Measurements from ENCODE around the gene OAF.

OAF gene

DNA sequence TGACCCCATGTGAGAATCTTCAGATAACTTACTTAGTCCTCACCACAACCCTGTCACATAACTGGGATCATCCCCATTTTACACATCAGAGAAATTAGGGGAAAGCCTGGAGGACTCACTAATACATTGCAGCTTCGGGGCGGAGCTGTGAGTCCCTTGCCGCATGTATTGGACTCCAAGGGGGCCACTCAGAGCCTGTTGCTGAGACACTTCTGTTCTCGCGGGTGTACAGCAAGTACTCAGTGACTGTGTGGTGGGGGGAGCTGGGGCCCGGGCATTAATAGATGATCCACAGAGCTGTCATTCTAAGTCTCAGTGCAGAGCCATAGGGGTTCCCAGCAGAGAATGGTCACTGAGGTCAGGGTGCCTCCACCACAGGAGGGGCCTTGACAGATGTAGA is 13.5 kb downstream of the OAF start:
- no peak for DNase-seq

DNA sequence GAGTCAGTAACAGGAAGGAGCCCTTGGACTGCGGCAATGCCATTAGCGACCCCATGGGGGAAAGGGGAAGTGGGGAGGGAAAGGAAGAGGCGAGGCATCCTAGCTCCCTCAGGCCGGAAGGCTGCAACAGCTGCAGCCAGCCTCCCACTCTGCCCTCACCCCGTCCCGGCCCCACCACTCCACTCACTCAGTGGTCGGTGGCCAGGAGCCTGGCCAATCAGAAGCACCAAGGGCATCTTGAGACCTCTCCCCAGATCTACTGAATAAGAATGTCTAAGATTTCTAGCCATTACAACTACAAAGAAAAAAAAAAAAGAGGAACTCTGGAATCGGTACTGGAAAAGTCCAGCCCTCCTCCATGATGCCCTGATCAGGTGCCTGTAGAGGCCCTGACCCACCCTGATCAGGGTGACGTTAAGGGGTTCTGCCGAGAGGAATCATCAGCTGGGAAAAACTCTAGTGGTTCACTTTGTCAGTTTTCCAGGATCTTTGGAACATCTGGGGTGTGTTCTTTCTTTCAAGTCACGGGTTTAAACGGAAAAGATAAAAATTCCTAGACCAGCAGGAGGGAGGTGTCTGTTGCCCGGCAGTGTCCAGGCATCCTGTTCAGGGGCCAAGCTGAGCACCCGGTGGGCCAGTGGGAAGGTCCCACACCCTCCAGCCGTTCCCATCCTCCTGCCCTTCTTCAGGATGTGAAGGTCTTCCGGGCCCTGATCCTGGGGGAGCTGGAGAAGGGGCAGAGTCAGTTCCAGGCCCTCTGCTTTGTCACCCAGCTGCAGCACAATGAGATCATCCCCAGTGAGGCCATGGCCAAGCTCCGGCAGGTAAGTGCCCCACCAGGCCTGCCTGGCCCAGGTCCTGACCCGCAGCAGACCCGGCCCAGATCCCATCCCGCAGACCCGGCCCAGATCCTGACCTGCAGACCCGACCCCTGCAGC is 14.4 kb downstream of the OAF start:
- DNase-seq: peak; percentile 52

DNA sequence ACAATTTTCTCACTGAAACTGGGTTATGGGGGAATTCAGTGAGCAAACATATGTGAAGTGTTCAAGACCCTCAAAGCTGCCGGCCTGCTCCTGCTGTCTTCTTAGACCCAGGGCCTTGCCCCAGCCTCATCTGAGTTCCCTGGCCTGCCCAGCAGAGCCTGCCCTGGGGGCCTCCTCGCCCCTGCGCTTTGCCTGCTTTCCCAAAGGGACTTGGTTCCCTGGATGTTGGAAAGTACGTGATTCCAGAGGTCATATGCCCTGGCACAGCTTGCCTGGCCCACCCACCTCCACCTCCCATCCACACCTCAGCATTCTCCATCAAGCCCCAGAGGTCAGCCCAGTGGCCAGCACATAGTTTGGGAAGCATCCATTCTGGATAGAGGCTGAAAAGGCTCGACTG is 15.4 kb downstream of the OAF start:
- no peak for DNase-seq

DNA sequence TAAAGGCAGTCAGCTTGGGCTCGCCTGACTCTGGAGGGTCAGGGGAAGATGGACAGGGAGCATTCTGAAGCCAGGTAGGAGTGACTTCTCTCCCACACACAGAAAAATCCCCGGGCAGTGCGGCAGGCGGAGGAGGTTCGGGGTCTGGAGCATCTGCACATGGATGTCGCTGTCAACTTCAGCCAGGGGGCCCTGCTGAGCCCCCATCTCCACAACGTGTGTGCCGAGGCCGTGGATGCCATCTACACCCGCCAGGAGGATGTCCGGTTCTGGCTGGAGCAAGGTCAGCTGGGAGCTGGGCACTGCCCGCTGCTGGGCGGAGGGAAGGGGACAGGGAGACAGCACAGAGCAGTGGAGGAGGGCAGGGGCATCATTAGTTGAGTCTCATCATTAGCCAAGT is 15.9 kb downstream of the OAF start:
- no peak for DNase-seq

DNA sequence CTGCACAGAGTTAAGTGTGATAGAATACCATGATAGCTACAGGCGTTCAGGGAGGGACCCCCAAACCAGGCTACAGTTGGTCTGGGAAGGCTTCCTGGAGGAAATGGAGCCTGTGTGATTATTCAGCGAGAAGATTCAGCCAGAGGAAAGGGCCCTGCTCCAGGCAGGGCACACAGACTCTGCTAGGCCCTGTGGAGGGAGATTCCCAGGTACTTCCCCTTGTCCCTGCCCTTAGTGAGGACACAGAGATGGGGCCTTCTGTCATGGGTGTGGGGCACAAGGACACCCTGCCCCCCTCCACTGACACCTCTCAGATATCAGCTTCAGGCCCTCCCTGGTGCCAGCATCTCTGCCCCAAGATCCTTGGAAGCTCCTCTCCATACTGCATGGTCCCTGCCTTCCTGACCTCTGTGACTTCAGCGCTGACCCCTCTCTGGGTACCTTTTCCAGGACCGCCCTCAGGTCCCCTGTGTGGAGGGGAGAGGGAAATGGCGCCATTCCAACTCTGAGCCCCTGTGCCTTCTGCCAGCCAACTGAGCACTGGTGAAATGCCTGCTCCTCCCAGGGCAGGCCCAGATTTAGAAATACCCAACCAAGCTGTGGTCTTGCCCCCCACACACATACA is 16.5 kb downstream of the OAF start:
- DNase-seq: no peak

DNA sequence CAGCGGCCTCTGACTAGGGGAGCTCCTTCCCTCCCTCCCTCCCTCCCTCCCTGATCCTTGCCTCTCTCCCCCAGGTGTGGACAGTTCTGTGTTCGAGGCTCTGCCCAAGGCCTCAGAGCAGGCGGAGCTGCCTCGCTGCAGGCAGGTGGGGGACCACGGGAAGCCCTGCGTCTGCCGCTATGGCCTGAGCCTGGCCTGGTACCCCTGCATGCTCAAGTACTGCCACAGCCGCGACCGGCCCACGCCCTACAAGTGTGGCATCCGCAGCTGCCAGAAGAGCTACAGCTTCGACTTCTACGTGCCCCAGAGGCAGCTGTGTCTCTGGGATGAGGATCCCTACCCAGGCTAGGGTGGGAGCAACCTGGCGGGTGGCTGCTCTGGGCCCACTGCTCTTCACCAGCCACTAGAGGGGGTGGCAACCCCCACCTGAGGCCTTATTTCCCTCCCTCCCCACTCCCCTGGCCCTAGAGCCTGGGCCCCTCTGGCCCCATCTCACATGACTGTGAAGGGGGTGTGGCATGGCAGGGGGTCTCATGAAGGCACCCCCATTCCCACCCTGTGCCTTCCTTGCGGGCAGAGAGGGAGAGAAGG is 18.1 kb downstream of the OAF start:
- DNase-seq: no peak

DNA sequence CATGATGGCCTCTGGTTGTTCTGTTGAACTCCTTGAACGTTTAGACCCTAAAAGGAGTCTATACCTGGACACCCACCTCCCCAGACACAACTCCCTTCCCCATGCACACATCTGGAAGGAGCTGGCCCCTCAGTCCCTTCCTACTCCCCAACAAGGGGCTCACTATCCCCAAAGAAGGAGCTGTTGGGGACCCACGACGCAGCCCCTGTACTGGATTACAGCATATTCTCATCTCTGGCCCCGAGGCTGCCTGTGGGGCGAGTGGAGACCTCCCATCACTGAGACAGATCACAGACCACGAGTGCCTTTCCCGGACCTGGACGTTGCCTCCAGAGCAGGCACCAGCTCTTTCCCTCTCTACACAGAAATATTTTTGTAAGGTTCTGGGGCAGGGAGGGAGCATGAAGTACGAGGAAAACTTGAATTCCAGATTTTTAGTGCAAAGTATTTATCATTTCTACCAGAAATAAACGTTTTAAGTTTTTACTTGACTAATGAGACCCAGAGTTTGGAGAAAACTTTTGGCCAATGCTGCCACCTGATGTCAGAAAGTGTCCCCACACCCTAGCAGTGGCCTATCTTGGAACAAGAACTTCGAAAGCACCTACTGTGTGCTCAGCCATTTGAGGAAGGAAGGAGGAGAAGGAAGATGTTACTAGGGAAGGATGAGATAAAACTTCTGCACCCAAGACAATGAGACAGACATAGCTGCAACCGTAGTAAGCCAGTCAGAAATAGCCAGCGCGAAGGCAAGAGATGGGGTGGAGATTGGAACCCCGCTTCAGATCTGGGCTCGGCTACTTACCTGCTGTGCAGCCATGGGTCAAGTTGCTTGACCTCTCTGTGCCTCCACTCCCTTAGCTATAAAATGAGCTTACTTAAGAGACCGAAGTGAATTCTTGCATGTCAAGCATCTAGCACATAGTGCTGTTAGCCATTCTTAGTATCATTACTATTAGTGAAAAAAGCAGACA is 18.9 kb downstream of the OAF start:
- peak; percentile 68 for DNase-seq

DNA sequence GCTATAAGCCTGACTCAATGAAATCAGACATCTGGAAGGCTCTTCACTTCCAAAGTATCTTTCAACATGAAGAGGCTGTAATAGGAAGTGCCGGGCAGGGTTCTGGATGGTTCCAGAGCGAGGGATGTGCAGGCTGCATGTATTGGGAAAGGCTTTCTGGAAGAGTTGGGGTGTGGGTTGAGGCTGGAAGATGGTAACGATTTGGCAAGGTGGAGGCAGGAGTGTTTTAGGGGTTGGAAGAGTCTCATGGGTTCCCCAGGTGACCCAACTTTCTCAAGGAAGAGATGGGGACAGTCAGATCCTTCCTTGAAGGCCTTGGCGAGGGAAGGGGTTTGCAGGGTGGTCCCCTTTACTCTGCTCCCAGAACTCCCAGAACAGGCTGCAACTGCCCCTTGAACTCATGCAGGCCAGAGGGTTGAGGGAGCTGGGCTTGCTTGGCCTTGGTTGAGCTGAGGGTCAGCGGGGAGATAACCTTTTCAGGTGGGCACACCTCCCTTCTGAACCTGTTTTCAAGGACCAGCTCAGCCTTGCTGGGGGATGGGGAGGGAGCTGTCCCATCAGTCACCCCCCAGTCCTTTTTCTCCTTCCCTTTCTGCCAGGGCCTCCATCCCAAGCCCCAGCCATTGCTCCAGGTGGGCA is 19.7 kb downstream of the OAF start:
- no peak for DNase-seq

DNA sequence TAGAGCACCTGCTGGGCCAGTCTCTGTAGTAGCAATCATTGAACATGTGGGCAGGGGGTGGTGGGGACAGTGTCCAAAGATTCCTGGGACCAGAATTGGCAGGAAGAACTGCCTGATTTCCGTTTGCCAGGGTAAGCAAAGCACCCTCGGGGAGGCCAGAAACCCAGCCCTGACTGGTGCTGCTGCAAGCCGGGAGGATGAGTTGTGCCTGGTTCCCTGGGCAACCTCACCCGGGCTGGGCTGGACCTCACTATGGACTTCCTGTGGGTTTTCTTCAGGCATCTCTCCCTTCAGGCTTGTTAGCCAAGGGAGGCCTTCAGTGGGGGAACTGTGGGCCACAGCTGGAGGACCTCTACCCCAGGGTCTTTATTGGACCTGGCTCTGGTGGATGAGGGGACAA is 21.1 kb downstream of the OAF start:
- no peak for DNase-seq

DNA sequence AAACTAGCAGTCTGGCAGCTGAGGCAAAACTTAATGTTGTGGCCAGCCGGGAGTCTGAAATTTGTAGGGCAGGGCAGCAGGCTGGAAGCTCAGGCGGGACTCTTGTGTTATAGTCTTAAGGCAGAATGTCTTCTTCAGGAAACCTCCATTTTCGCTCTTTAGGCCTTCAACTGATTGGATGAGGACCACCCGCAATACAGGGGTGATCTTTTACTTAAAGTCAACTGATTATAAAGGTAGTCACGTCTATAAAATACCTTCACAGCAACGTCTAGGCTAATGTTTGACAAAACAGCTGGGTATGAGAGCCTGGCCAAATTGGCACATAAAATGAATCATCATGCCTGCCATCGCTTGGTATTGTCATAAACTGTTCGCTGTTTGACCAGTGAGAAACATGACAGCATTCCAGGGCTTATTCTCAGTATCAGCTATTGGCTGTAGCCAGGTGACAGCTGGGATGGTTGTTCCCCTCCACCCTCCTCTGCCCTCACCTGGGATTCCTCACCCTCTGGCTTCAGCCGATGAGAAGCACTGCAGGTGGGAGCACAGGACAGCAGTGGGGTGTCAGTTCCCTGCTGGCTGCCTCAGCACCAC is 22.5 kb downstream of the OAF start:
- DNase-seq: no peak

DNA sequence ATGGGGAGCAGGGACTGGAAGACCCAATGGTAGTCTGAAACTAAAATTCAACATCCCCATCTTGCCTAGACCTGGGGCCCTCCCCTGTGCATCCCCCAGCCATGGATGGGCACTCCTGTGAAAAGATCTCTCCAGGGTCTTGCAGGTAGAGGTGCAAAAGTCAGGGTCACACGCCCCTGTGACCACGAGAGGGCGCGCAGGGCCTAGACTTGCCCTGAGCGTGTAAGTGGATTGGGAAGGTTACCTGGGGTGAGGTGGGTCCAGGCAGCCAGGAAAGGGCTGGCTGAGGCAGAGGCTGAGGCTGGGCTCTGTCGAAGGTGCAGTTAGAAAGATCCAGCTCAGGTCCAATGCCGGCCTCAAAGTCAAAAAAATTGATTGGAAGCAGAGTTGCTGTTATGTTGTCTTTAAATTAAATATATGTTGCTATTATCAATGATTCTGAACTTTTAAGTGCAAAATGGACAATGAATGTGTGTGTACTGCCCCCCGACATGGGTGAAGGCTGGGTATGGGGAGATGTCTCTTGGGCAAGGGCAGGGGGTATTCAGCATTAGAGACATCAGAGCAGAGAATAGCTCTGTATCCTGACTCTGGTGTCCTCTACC is 24.3 kb downstream of the OAF start:
- peak; percentile 65 for DNase-seq

DNA sequence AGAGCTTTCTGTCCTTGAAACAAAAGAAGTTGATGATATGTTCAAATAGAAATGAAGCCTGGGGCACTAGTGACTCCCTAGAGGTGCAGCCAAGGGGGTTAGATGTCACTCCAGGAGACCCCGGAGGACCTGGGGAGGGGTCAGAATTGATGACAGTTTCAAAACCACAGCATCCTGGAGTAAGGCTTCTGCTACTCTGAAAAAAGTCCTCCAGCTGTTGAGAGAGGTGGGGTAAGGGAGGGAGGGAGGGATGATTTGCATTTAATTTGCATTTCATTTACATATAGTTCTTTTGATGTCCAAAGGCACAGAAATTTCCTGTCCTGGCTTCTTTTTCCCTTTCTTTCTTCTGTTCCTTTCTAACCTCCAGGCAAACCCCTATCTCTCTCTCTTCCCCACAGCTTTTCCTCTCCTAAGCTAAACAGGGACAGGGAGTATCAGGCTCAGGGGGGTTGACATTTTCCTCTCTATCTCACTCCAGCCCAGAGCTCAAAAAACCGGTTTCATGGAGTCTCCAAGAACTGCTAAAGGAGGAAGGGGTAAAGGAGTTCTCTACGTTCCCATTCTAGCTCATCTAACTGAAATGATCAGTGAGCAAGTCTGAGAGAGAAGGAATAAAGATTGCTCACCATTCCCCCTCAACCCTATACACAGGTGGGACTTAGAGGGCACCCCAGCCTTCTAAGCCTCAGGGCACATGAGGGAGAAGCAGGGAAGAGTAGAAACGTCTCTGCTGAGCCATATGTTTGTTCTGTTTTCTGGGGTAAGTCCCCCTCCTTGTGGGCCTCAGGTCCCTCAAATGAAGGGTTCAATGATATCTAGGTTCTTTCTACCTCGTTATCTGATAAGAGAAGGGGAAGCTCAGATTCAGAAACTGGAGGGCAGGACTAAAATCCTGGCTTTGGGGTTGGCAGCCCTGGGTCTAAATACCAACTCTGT is 25.6 kb downstream of the OAF start:
- DNase-seq: no peak

DNA sequence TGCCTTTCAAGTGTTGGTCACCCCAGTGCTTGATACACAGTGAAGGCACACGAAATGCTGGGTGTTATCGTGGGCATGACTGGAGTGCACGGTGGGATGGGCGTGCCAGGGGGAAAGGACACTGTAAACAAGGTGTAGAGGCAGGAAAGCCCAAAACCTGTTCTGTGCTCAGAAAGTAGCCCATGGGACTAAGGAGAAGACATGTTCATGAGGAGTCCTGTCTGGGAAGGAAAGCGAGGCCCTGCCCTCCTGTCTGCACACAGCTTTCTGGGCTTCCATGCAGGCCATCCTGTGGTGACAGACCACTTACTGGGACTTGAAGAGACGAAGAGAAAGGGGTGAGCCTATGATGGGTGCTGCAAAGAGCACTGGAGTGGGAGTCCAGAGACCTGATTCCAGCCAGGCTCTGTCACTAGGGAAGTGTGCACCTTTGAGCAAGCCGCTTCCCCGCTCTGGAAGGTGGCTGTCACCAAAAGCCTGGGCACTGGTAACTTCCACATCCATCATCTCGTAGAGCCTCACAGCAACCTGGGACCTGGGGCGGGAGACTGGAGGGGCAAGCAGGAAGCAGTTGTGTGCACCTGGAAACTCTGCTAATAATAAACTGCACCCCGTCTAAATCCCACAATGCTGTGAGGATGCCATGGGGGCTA is 28.3 kb downstream of the OAF start:
- DNase-seq: no peak

DNA sequence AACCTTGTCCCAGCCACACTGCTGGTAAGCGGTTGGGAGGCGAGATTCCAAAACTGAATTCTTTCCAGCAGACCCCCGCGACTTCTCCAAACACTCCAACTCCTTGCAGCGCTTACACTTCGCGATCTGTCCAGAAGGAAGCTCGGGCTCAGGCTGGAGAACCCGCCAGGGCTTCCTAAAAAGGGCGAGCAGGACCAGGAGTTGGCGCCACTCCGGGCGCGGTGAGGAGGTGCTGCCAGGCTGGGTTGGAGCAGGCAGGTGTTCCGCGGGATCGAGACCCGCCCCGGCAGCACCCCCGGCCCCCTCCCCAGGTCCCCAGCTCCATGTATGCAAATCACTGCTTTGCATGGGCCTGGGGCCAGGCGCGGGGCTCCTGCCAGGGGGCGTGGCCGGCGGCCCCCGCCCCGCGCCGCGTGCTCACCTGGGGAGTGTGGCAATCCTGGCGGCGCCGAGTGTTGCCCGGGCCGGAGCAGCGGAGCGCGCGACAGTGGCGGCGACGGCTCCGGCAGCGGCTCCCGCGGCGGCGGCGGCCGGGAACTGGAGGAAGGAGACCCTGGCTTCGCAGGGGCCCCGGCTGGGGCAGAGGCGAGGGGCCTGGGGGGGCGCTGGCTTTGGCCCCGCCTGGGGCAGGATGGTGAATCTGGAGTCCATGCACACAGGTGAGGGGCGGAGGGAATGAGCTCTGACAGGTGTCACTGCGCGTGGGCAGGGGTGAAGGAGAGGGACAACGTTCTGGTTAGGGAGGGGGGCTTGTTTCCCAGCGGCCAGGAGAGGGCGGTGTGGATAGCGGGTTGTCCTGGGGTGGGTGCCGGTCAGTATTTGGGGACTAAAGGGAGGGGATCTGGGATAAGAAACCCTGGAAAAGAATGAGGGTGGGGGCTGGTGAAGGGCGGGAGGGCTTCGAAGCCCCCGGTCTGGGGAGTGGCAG is 29.1 kb downstream of the OAF start, which contains the start of gene POU2F3:
Gene POU2F3 (plus strand): TSS at position 428 of the 928 bp plus-strand sequence. CDS start 204 bp downstream, at position 632.
- no peak for DNase-seq

DNA sequence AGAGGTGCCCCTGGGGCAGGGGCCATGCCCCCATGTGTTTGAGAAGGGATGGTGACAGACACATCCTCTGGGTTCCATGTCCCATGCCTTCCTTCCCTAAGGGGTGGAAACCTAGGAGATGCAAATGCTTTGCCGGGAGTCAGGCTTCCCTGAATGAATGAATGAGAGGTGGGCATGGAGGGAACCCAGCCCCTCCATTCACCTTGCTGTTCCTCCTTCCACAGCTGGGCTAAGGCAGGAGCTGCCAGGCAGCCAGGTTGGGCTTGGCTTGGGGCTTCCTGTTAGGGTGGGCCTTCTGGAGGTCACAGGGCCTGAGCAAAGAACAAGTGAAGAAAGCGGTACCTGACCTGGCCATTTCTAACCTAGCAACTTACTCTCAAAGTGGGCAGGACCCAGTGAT is 30.0 kb downstream of the OAF start:
- DNase-seq: no peak

DNA sequence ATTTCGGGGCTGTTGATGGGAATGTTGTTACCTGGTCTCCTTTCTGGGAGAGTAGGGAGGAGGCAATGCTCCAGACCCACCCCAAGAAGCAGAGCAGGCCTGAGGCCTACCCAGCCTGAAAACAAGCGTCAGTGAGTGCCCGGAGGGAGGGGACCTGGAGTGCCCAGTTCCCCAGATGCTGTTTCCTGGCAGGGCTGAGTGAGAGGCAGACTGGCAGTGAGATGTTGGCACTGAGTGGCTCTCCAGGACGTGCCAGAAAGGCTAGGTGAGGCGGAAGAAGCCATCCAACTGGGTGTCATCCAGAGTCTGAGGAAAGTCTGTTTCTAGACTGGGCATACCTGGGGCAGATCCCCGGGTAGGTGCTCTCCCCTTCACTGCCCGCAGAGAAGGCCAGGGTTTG is 30.4 kb downstream of the OAF start:
- DNase-seq: no peak

DNA sequence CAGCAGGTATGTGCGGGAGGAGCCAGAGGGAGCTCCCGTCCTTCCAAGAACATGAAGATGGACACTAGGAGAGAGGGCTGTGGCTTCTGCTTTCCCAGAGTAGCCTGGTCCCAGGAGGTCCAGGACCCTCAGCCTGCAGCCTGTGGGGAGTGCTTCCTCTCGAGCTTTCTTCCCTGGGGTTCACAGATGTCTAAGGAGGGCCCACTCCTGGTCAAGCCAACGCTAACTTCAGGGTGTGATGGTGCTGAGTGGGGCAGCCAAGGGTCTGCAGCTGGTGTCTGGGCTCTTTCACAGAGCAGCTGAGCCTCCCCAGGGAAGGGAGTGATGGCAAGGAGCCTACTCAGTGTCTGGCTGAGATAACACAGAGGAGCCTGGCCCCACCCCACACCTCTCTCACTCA is 32.4 kb downstream of the OAF start:
- DNase-seq: no peak

Measured in retina (tissue), 1 donor.